HG02642 (cell line): ENCODE measurements around the gene ETNK1.

ENCODE experiments used
- ATAC-seq: cut with Tn5 transposase; IDR thresholded peaks from one replicate; pipeline ENCODE4 v1.9.1; 2021; ENCODE audit warnings: mild to moderate bottlenecking; ENCODE audit not compliant: unreplicated experiment, poor library complexity

ETNK1 gene

GRCh38 chr12:22631863-22632463, 7.0 kb downstream of the ETNK1 start:
- no peak for ATAC-seq

DNA sequence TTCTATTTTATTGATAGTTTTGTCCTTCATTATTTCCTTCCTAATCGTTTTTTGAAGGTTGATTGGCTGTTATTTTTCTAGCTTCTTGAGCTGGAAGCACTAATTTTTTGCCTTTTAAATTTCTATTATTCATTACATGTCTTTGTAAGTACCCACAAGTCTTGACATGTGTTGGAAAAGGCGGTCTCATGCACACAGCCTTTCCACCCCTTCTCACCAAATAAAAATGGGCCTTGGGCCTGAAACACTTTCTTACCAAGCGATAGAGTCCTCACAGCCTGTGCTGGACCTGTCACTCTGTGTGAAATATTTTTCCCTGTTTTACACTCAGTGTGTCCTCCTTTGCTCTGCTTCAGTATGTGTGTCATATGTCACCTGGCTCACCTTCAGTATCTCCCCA, 9.9 kb downstream of the ETNK1 start:
- ATAC-seq: no peak

DNA sequence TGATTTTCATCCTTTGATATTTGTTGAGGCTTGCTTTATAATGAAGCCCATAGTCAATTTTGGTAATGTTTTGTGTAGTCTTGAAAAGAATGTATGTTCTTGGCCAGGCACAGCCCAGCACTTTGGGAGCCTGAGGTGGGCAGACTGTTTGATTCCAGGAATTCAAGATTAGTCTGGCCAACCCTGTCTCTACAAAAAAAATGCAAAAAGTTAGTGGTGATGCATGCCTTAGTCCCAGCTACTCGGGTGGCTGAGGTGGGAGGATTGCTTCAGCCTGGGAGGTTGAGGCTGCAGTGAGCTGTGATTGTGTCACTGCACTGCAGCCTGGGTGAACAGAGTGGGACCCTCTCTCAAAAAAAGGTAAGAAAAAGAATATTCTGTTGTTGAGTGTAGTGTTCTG, 10.8 kb downstream of the ETNK1 start:
- no peak for ATAC-seq

DNA sequence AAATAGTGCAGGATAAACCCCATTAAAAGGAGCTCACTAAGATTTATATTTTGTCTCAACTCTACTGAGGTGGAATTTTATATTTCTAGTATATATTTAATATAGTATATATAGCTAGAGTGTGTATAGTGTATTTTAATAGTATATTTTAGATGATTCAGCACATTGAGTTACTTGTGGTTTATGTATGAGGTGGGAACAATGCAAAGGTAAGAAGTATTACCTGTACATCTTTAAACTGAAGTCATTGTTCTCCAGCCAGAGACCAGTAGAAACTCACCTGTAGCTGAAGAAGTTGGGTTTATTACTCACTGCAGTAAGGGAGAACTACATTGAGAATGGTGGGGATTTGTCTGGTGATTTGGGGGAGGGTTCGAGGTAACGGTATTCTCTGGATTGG, 15.9 kb downstream of the ETNK1 start:
- ATAC-seq: no peak

DNA sequence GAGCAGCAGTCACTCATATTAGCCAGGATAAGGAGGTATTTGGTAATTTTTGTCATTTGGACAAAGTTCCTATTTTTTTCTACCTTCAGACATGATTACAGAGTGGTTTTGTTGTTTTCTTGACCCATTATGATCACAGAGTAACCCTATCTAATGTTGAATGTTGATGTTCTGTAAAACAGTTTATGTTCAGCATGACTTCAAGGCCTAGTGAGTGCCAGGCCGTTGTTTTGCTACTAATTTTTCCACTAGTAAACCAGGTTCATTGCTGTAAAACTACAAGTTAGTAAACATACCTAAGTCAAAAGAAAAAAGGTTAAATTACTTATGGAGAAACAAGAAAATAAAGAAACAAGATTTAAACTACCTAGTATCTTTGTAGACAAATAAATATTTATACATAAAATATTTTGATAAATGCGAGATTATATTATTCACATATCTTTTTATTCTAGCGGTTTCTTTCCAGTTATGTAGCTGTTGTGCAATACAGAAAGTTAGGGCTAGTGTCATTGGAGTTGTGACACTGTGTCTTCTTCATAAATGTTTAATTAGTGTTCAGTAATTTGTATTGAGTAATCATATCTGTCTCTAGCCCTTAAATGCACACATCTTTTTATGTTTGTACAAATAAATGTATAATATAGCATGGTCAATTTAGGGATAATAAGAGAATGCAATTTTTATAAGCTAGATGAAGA, 16.5 kb downstream of the ETNK1 start:
- no peak for ATAC-seq

- no peak for ATAC-seq
Observed at GRCh38 chr12:22648668-22649067, 23.7 kb downstream of the ETNK1 start.

GRCh38 chr12:22653075-22653474, 28.1 kb downstream of the ETNK1 start:
- ATAC-seq: no peak

- ATAC-seq: no peak
Observed at GRCh38 chr12:22653791-22654190, 28.8 kb downstream of the ETNK1 start.

DNA sequence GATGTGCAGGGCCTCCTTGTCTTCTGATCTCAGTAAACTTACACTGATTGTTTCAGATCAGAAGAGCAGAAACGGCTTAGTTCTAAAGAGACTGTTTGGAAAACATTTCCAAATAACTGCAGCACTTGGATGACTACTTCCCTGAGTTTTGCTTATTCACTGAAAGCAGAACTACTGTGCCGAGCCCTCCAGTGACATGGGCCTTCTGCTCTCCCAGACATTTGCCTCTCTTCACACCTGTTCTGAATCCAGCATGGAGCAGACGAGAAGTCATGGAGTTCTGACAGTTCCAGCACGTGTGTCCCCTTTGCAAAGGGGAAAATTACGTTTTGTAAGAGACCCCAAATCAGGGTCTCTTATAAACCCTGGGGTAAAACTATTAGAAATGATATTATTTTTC, 31.4 kb downstream of the ETNK1 start:
- ATAC-seq: no peak

- ATAC-seq: no peak
Observed at GRCh38 chr12:22656831-22657230, 31.9 kb downstream of the ETNK1 start.

DNA sequence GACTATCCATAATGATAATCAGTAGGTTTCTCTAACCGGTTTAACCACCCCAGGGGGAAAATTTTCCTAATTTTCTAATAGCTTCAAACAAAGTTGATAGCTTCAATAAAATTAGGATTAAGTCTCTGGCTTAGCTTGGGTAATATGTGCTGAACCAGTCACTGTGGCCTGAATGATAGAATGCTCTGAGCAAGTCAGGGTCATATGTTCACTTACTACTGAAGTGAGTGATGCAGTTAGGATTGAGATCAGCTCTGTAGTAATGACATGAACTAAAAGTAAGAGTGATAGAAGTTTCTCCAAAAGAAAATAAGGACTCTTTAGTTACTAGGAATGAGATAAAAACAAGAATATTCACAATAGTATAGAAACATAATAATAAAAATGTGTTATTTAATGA, 32.6 kb downstream of the ETNK1 start:
- no peak for ATAC-seq

DNA sequence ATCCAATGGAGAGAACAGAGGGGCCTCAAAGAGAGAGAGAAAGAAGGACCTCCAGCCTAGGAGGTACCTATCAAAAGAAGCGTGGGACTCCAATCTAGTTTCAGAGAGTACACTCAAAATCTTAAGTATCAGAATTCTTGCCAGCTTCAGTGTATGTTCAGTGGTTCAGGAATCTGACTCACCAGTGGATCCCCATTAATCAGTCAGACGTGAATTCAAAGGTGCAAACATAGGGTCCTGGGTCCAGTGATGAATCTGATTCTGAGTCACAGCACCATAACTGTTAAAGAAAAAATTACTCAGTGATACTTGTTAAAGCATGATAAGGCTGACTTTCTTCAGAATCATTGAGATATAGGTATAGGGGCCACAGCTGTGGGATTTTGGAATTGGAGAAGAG, 33.2 kb downstream of the ETNK1 start:
- no peak for ATAC-seq

DNA sequence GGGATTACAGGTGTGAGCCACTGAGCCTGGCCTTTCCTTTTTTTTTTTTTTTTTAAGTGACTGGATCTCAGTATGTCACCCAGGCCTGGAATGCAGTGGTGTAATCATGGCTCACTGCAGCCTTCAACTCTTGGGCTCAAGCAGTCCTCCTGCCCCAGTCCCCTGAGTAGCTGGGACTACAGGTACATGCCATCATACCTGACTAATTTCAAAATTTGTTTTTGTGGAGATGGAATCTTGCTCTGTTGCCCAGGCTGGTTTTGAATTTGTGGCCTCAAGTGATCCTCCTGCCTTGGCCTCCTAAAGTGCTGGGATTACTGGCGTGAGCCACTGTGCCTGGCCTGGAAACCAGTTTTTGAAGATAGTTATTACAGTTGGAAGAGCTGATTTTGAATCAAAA, 37.4 kb downstream of the ETNK1 start:
- ATAC-seq: no peak

GRCh38 chr12:22665476-22665875, 40.5 kb downstream of the ETNK1 start:
- no peak for ATAC-seq

- ATAC-seq: no peak
Observed at GRCh38 chr12:22667122-22667521, 42.2 kb downstream of the ETNK1 start.

DNA sequence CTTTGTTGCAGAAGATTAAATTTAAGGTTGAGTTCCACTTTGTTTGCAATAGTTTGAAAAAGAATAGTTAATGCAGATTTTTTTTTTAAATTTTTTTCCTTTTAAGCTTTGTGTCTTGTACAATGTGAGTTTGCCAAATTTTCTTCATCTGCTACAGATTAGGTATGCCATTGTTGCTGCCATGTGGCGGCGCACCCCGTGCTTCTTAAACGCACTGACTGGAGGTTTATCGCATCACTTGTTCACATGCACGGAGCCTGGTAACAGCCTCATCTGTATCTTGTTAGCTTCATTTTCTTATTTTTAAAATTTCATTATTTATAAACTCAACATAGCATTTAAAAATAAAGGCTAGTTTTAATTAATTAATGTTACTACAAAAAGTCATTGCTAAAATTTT, 43.5 kb downstream of the ETNK1 start:
- ATAC-seq: no peak

DNA sequence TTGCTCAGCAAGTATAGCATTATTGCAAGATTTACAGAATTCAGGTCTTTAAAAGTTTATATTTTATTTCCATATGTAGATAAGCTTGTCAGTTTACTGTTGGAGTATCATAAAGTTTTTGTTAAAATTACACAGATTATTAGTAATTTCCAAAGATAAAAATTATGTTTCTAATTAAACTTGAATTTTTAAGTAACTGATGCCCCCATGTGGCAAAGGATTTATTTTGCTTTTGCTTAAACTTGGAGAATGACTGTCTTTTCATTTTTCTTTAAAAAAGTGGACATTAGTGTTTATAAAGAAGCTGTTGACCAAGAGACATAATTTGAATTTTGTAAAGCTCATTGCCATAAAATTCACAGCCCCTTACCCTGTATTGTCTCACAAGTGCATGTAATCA, 45.8 kb downstream of the ETNK1 start:
- no peak for ATAC-seq

DNA sequence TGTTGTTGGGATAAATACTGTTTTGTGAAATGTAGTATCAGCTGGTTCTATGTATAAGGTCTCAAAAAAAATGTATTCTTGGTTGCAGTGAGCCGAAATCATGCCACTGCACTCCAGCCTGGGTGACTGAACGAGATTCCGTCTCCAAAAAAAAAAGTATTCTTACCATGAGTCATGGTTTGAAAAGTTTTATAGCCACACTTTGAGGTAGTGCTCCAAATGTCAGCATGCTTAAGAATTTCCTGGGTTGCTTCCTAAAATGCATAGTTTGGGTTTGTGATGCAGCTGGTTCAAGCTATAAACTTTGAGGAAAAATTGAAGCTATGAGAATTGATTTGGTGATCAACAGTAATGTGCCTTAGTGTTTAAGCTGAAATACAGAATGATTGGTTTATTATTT, 48.0 kb downstream of the ETNK1 start:
- no peak for ATAC-seq

DNA sequence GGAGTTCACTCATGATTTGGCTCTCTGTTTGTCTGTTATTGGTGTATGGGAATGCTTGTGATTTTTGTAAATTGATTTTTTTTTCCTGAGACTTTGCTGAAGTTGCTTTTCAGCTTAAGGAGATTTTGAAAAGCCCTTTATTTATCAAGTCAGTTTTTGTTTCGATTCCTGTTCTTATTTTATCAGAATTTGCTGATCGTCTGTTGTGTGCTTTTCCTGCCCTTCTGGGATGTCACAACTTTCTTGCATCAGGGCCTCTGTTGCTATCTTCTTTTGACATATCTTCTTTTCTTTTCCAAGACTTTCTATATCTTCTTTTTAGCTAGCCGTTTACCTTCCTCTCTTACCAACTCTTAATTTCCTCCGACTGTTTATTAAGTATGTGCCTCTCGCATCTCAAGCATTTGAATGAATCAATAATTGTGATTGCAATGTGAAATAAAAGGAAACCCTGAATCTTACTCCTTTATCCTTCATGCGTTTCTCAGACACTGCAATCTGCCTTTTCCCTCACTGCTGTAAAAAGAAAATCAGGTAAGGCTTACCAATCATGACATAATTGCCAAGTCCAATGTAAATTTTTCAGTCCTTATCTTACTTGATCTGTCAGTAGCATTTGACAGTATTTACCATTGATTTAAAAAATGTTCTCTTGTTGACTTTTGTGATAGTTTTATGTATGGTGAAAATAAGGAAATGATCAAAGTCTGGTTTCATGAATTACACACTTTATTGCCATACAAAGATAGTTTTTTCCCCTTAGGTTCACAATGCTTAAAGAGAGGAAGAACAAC, 53.0 kb downstream of the ETNK1 start:
- no peak for ATAC-seq

- ATAC-seq: no peak
Observed at GRCh38 chr12:22682663-22683062, 57.7 kb downstream of the ETNK1 start.

- no peak for ATAC-seq
Observed at GRCh38 chr12:22683131-22683530, 58.2 kb downstream of the ETNK1 start.
